Endodermal cell (in vitro differentiated cells): ENCODE results near the gene DLAT. TPM values are rescaled to one million over a fixed set of nuclear protein-coding genes. Genes with fewer than 3 reads are reported as not detected.

Experiments
- DNase-seq: peaks from one replicate; pipeline ENCODE4 v3.0.0-alpha.2; 2017
- H3K27ac ChIP-seq: 2 replicates; pipeline ENCODE4 v1.5.1; 2013; ENCODE audit warnings: mild to moderate bottlenecking, low read depth, low read length, moderate library complexity
- H3K27me3 ChIP-seq: 2 replicates; pipeline ENCODE4 v1.6.1; 2013; ENCODE audit warnings: mild to moderate bottlenecking, low read length, moderate library complexity; ENCODE audit not compliant: insufficient read depth, control insufficient read depth, poor library complexity, severe bottlenecking
- H3K36me3 ChIP-seq: 2 replicates; pipeline ENCODE4 v1.7.0; 2013; ENCODE audit warnings: mild to moderate bottlenecking, low read length, moderate library complexity; ENCODE audit not compliant: control insufficient read depth, insufficient read depth
- H3K4me1 ChIP-seq: one replicate; pipeline ENCODE4 v1.7.0; 2013; ENCODE audit warnings: low read length; ENCODE audit not compliant: control insufficient read depth, insufficient read depth
- H3K4me3 ChIP-seq: 2 replicates; pipeline ENCODE4 v1.5.1; 2013; ENCODE audit warnings: mild to moderate bottlenecking, low read length, moderate library complexity
- H3K9ac ChIP-seq: 2 replicates; pipeline ENCODE4 v1.6.1; 2013; ENCODE audit warnings: mild to moderate bottlenecking, low read length, moderate library complexity; ENCODE audit not compliant: poor library complexity, severe bottlenecking; ENCODE audit errors: extremely low read depth
- H3K9me3 ChIP-seq: 2 replicates; pipeline ENCODE4 v1.6.1; 2013; ENCODE audit warnings: mild to moderate bottlenecking, low read length, moderate library complexity; ENCODE audit not compliant: control insufficient read depth
- H3K27ac Mint-ChIP-seq: 2 replicates; pipeline ENCODE4 v1.8.0; 2020; ENCODE audit warnings: mixed read lengths
- H3K27me3 Mint-ChIP-seq: 2 replicates; pipeline ENCODE4 v1.8.0; 2021; ENCODE audit warnings: mild to moderate bottlenecking, mixed read lengths; ENCODE audit not compliant: insufficient read depth
- H3K36me3 Mint-ChIP-seq: 2 replicates; pipeline ENCODE4 v1.8.0; 2020; ENCODE audit warnings: low read depth, mixed read lengths
- H3K4me1 Mint-ChIP-seq: 2 replicates; pipeline ENCODE4 v1.8.0; 2020; ENCODE audit warnings: mixed read lengths
- H3K4me3 Mint-ChIP-seq: 2 replicates; pipeline ENCODE4 v1.8.0; 2020; ENCODE audit warnings: mild to moderate bottlenecking, moderate library complexity, mixed read lengths
- H3K9me3 Mint-ChIP-seq: 2 replicates; pipeline ENCODE4 v1.8.0; 2020; ENCODE audit warnings: mild to moderate bottlenecking, mixed read lengths
- CTCF ChIP-seq: fragments of 200-600 bp; sonication (generic); conservative IDR thresholded peaks from 2 replicates; pipeline ENCODE4 v1.5.0; 2021; ENCODE audit warnings: antibody characterized with exemption, mild to moderate bottlenecking
- WGBS, 2 experiments: methylation state at CpG; one replicate each; pipeline versions ENCODE4 v1.1.5 to v1.1.7; 2013; ENCODE audit warnings: missing lambda C conversion rate in 2 of 2, mixed read lengths in 1 of 2; ENCODE audit not compliant: insufficient coverage in 1 of 2, insufficient read length in 1 of 2; 5-methylcytosine and 5-hydroxymethylcytosine counted together
- total RNA-seq, 2 donors: library from RNA; stranded (reverse); fragmentation: NEBNext Ultra II Directional in 1 of 2; extraction: Animal tissue kit (Norgen Biotek cat#: 25700) in 1 of 2; gene quantifications; 2 replicates in 1 of 2; 3 replicates in 1 of 2; pipeline ENCODE4 v1.2.1, GENCODE V29; 2021

DLAT gene
- total RNA-seq, 2 donors from 2014 or later = 46.1 to 53.2 TPM

GRCh38 chr11:112016765-112017376 lies 8.3 kb upstream of the DLAT start:
- Histone ChIP-seq H3K9me3 (no peaks in the 10 kb centered on the region), H3K9ac (no peak overlapping the region), H3K27me3 (no peaks in the 10 kb centered on the region), H3K4me3 (no peak overlapping the region), H3K4me1 (peaks cover 4% of the 10 kb centered on the region), H3K36me3 (no peaks in the 10 kb centered on the region), H3K27ac (peak overlapping the region; percentile 77)
- no peak for DNase-seq
- TF ChIP-seq CTCF = no peak
- H3K9me3 Mint-ChIP-seq = no peaks in the 10 kb centered on the region
- peaks cover 19% of the 10 kb centered on the region for H3K4me1 Mint-ChIP-seq
- H3K36me3 Mint-ChIP-seq = peaks cover 5% of the 10 kb centered on the region
- no peaks in the 10 kb centered on the region for H3K27me3 Mint-ChIP-seq
- peak overlapping the region; percentile 18 for H3K27ac Mint-ChIP-seq
- H3K4me3 Mint-ChIP-seq = no peak overlapping the region
- 95 to 100% methylated on average over 1 of the region's 1 CpG for WGBS, 2 experiments

GRCh38 chr11:112017538-112017937 lies 7.7 kb upstream of the DLAT start:
- no peak overlapping the region for H3K27ac ChIP-seq

GRCh38 chr11:112019066-112019465 lies 6.1 kb upstream of the DLAT start:
- no peaks in the 10 kb centered on the region for H3K9me3 ChIP-seq
- Mint-ChIP-seq H3K36me3 (peaks cover 5% of the 10 kb centered on the region), H3K9me3 (no peaks in the 10 kb centered on the region), H3K27ac (no peak overlapping the region), H3K4me3 (no peak overlapping the region), H3K4me1 (peaks cover 17% of the 10 kb centered on the region), H3K27me3 (no peaks in the 10 kb centered on the region)
- no peak for TF ChIP-seq CTCF
- H3K9ac ChIP-seq = no peak overlapping the region
- no peaks in the 10 kb centered on the region for H3K27me3 ChIP-seq
- 94 to 100% methylated on average over 3 to 5 of the region's 5 CpGs for WGBS, 2 experiments
- H3K36me3 ChIP-seq = no peaks in the 10 kb centered on the region
- DNase-seq = no peak
- no peaks in the 10 kb centered on the region for H3K4me1 ChIP-seq
- no peak overlapping the region for H3K4me3 ChIP-seq
- no peak overlapping the region for H3K27ac ChIP-seq

More at GRCh38 chr11:112017538-112017937, 7.7 kb upstream of the DLAT start:
- no peak for TF ChIP-seq CTCF
- DNase-seq = no peak
- WGBS, 2 experiments = 90 to 100% methylated on average over 3 to 4 of the region's 4 CpGs
- Histone ChIP-seq H3K36me3 (no peaks in the 10 kb centered on the region), H3K9ac (no peak overlapping the region), H3K4me1 (peaks cover 4% of the 10 kb centered on the region), H3K27me3 (no peaks in the 10 kb centered on the region), H3K4me3 (no peak overlapping the region), H3K9me3 (no peaks in the 10 kb centered on the region)
- Mint-ChIP-seq H3K9me3 (no peaks in the 10 kb centered on the region), H3K36me3 (peaks cover 5% of the 10 kb centered on the region), H3K4me1 (peaks cover 19% of the 10 kb centered on the region), H3K27ac (no peak overlapping the region), H3K4me3 (no peak overlapping the region), H3K27me3 (no peaks in the 10 kb centered on the region)
